H9 (cell line): ENCODE measurements around the gene RPS4Y2. TPM values are rescaled to one million over a fixed set of nuclear protein-coding genes. Genes with fewer than 3 reads are reported as not detected.

Experiments
- DNase-seq: peaks from one replicate; pipeline ENCODE4 v3.0.0-alpha.2; 2017
- H2AFZ ChIP-seq: one replicate; pipeline ENCODE4 v1.6.1; 2013; ENCODE audit warnings: mild to moderate bottlenecking, low read length, control low read depth, moderate library complexity
- H2AK5ac ChIP-seq: 2 replicates; pipeline ENCODE4 v1.6.1; 2013; ENCODE audit warnings: low read length, control low read depth, mixed read lengths; ENCODE audit not compliant: insufficient read length
- H2BK120ac ChIP-seq: one replicate; pipeline ENCODE4 v1.6.1; 2013; ENCODE audit warnings: low read depth, mild to moderate bottlenecking, low read length, control low read depth, inconsistent platforms; ENCODE audit not compliant: poor library complexity, severe bottlenecking
- H2BK12ac ChIP-seq: 2 replicates; pipeline ENCODE4 v1.6.1; 2013; ENCODE audit warnings: low read length, control low read depth, mixed read lengths, low read depth; ENCODE audit not compliant: insufficient read length
- H2BK15ac ChIP-seq: 2 replicates; pipeline ENCODE4 v1.6.1; 2013; ENCODE audit warnings: low read depth, low read length, control low read depth
- H2BK20ac ChIP-seq: one replicate; pipeline ENCODE4 v1.6.1; 2013; ENCODE audit warnings: low read depth, mild to moderate bottlenecking, low read length, control low read depth, inconsistent platforms; ENCODE audit not compliant: poor library complexity, severe bottlenecking
- H2BK5ac ChIP-seq: 2 replicates; pipeline ENCODE4 v1.6.1; 2013; ENCODE audit warnings: low read length, control low read depth, mixed read lengths; ENCODE audit not compliant: insufficient read length
- H3K14ac ChIP-seq: 2 replicates; pipeline ENCODE4 v1.6.1; 2013; ENCODE audit warnings: low read length, control low read depth; ENCODE audit not compliant: insufficient read depth
- H3K18ac ChIP-seq: 2 replicates; pipeline ENCODE4 v1.6.1; 2013; ENCODE audit warnings: low read depth, mild to moderate bottlenecking, mixed read lengths, low read length, control low read depth; ENCODE audit not compliant: insufficient read length
- H3K23ac ChIP-seq: 2 replicates; pipeline ENCODE4 v1.6.1; 2013; ENCODE audit warnings: low read length, control low read depth, mixed read lengths, low read depth; ENCODE audit not compliant: insufficient read length
- H3K23me2 ChIP-seq: 2 replicates; pipeline ENCODE4 v1.6.1; 2013; ENCODE audit warnings: low read depth, mild to moderate bottlenecking, mixed read lengths, low read length, control low read depth; ENCODE audit not compliant: insufficient read length, poor library complexity, severe bottlenecking
- H3K27ac ChIP-seq: 2 replicates; pipeline ENCODE4 v1.5.1; 2013; ENCODE audit warnings: low read length, control low read depth, mixed read lengths, low read depth; ENCODE audit not compliant: insufficient read length
- H3K27me3 ChIP-seq: 2 replicates; pipeline ENCODE4 v1.6.1; 2013; ENCODE audit warnings: low read length, control low read depth, inconsistent platforms; ENCODE audit not compliant: insufficient read depth
- H3K4ac ChIP-seq: 2 replicates; pipeline ENCODE4 v1.6.1; 2013; ENCODE audit warnings: low read depth, mild to moderate bottlenecking, control low read depth, inconsistent platforms, low read length, moderate library complexity
- H3K4me1 ChIP-seq: 2 replicates; pipeline ENCODE4 v1.6.1; 2013; ENCODE audit warnings: low read length, control low read depth, inconsistent platforms; ENCODE audit not compliant: insufficient read depth
- H3K4me2 ChIP-seq: 2 replicates; pipeline ENCODE4 v1.6.1; 2013; ENCODE audit warnings: low read length, control low read depth, mixed read lengths; ENCODE audit not compliant: insufficient read length, insufficient read depth
- H3K56ac ChIP-seq: 2 replicates; pipeline ENCODE4 v1.6.1; 2013; ENCODE audit warnings: low read depth, mild to moderate bottlenecking, mixed read lengths, low read length, control low read depth; ENCODE audit not compliant: insufficient read length
- H3K79me1 ChIP-seq: 2 replicates; pipeline ENCODE4 v1.6.1; 2013; ENCODE audit warnings: low read depth, mild to moderate bottlenecking, moderate library complexity, low read length, control low read depth, inconsistent platforms; ENCODE audit not compliant: insufficient read depth, poor library complexity, severe bottlenecking
- H3K79me2 ChIP-seq: 2 replicates; pipeline ENCODE4 v1.6.1; 2013; ENCODE audit warnings: low read length, control low read depth, inconsistent platforms; ENCODE audit not compliant: insufficient read depth
- H3K9ac ChIP-seq: 2 replicates; pipeline ENCODE4 v1.6.1; 2013; ENCODE audit warnings: low read length, control low read depth, mixed read lengths; ENCODE audit not compliant: insufficient read length; ENCODE audit errors: extremely low read depth
- H3K9me3 ChIP-seq: one replicate; pipeline ENCODE4 v1.6.1; 2013; ENCODE audit warnings: low read depth, low read length, inconsistent platforms; ENCODE audit not compliant: control insufficient read depth
- H3T11ph ChIP-seq: one replicate; pipeline ENCODE4 v1.6.1; 2013; ENCODE audit warnings: mild to moderate bottlenecking, low read length, control low read depth, inconsistent platforms
- H4K20me1 ChIP-seq: one replicate; pipeline ENCODE4 v1.6.1; 2013; ENCODE audit not compliant: control insufficient read depth, insufficient read length, insufficient read depth
- H4K5ac ChIP-seq: 2 replicates; pipeline ENCODE4 v1.6.1; 2013; ENCODE audit warnings: low read depth, mild to moderate bottlenecking, mixed read lengths, low read length, control low read depth; ENCODE audit not compliant: insufficient read length
- H4K8ac ChIP-seq: replicated peaks from 2 replicates; pipeline ENCODE4 v1.6.1; 2013; ENCODE audit warnings: low read length, control low read depth, mixed read lengths, low read depth; ENCODE audit not compliant: insufficient read length
- H4K91ac ChIP-seq: 2 replicates; pipeline ENCODE4 v1.6.1; 2013; ENCODE audit warnings: low read depth, mild to moderate bottlenecking, moderate library complexity, mixed read lengths, low read length, control low read depth; ENCODE audit not compliant: insufficient read length
- H3K27ac Mint-ChIP-seq, 3 experiments: 2 replicates in 2 of 3; 3 replicates in 1 of 3; pipeline ENCODE4 v1.8.0; 2020 to 2021; ENCODE audit warnings: mixed read lengths in 3 of 3, mild to moderate bottlenecking in 1 of 3, moderate library complexity in 1 of 3
- H3K27me3 Mint-ChIP-seq: 2 replicates; pipeline ENCODE4 v1.8.0; 2021; ENCODE audit warnings: low read depth, mild to moderate bottlenecking, moderate library complexity, mixed read lengths
- H3K36me3 Mint-ChIP-seq, 3 experiments: 2 replicates in 2 of 3; 3 replicates in 1 of 3; pipeline ENCODE4 v1.8.0; 2020 to 2021; ENCODE audit warnings: low read depth in 3 of 3, mixed read lengths in 3 of 3; ENCODE audit not compliant: insufficient read depth in 1 of 3
- H3K4me1 Mint-ChIP-seq, 2 experiments: 2 replicates each; pipeline ENCODE4 v1.8.0; 2020; ENCODE audit warnings: mixed read lengths in 2 of 2
- H3K4me3 Mint-ChIP-seq, 2 experiments: 2 replicates in 1 of 2; 3 replicates in 1 of 2; pipeline ENCODE4 v1.8.0; 2020 to 2021; ENCODE audit warnings: mild to moderate bottlenecking in 2 of 2, mixed read lengths in 2 of 2, moderate library complexity in 1 of 2
- H3K9me3 Mint-ChIP-seq, 2 experiments: 2 replicates in 1 of 2; 3 replicates in 1 of 2; pipeline ENCODE4 v1.8.0; 2020; ENCODE audit warnings: mild to moderate bottlenecking in 2 of 2, mixed read lengths in 2 of 2, moderate library complexity in 1 of 2
- CTCF ChIP-seq: fragments of 200-600 bp; sonication (generic); conservative IDR thresholded peaks from 3 replicates; pipeline ENCODE4 v1.8.0; 2021; ENCODE audit warnings: antibody characterized with exemption, mild to moderate bottlenecking
- WGBS: extraction: QIAGEN DNeasy Blood & Tissue Kit; methylation state at CpG from one replicate; pipeline ENCODE4 v1.1.7; 2013; ENCODE audit warnings: missing lambda C conversion rate, low lambda C conversion rate, mixed read lengths; ENCODE audit not compliant: insufficient read length; ENCODE audit errors: extremely low coverage; 5-methylcytosine and 5-hydroxymethylcytosine counted together
- total RNA-seq: library from RNA; stranded (reverse); gene quantifications from 2 replicates; pipeline ENCODE4 v1.2.1, GENCODE V29; 2021

Gene RPS4Y2
- total RNA-seq, 1 experiment from 2014 or later, result not detected

DNA sequence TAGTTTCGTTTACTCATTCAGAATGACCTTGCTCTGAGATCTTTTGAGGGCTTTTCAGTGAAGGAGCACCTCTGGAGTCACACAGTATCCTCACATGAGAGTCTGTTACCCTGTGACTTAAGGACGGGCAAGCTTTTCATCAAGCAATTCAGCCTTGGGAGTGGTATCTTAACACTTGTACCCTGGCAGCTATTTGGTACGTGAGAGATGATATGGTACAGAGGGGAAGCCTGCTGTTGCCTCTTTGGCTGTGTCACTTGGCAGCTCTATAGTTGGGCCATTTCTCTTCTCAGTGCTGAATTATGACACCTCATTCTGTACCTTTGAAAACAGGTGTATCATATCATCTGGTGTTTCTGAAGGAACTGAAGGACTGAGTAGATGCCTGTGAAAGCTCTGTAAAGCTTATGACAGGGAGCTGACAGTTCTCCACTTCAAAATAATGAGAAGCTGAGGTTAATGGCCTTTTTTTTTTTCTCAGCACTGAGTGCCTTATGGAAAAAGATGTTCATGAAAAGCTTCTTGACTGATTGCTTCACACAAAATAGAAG is 24.3 kb downstream of the RPS4Y2 start:
- no peak overlapping the region for H2BK5ac ChIP-seq
- H3K4me1 ChIP-seq, result no peaks in the 10 kb centered on the region
- Mint-ChIP-seq H3K27ac (no peak overlapping the region), H3K27me3 (no peaks in the 10 kb centered on the region), H3K36me3 (no peaks in the 10 kb centered on the region), H3K4me3 (no peak overlapping the region), H3K4me1 (no peaks in the 10 kb centered on the region), H3K9me3 (no peaks in the 10 kb centered on the region)
- no peak for TF ChIP-seq CTCF
- H3K9ac ChIP-seq, result no peak overlapping the region
- H2BK15ac ChIP-seq, result no peak overlapping the region
- H3K27ac ChIP-seq, result no peak overlapping the region
- no peak overlapping the region for H3K4ac ChIP-seq
- H2AK5ac ChIP-seq, result no peak overlapping the region
- no peak overlapping the region for H4K5ac ChIP-seq
- H2AFZ ChIP-seq, result no peak overlapping the region
- no peak overlapping the region for H3K14ac ChIP-seq
- H2BK120ac ChIP-seq, result no peak overlapping the region
- no peak for DNase-seq
- no peaks in the 10 kb centered on the region for H3K23me2 ChIP-seq
- no peak overlapping the region for H2BK20ac ChIP-seq
- H3K79me1 ChIP-seq, result no peaks in the 10 kb centered on the region
- H3T11ph ChIP-seq, result no peak overlapping the region
- H2BK12ac ChIP-seq, result no peak overlapping the region
- H3K18ac ChIP-seq, result no peak overlapping the region
- WGBS, result no CpG with 5 or more reads among the region's 3 CpGs
- no peaks in the 10 kb centered on the region for H3K27me3 ChIP-seq
- no peak overlapping the region for H4K91ac ChIP-seq
- no peak overlapping the region for H4K8ac ChIP-seq
- H4K20me1 ChIP-seq, result no peaks in the 10 kb centered on the region
- H3K9me3 ChIP-seq, result no peaks in the 10 kb centered on the region
- no peak overlapping the region for H3K56ac ChIP-seq
- H3K23ac ChIP-seq, result no peak overlapping the region
- H3K4me2 ChIP-seq, result no peak overlapping the region
- no peaks in the 10 kb centered on the region for H3K79me2 ChIP-seq
